Activated T-cell treated with anti-CD3 and anti-CD28 coated beads, Interleukin-2, amount 50 U/mL, for 72 hours (primary cell): ENCODE results near the gene PRAMEF15. TPM values are rescaled to one million over a fixed set of nuclear protein-coding genes. Genes with fewer than 3 reads are reported as not detected.
"Not testable (repeated sequence)": the region's sequence is repeated elsewhere in the genome, so short reads cannot be mapped to it uniquely, and the experiment has no call there.

Experiments
- ATAC-seq, 2 donors: fragments of 150-1000 bp; cut with Tn5 transposase; replicated peaks in 1 of 2; 2 replicates each; pipeline ENCODE4 v1.10.0; 2021; ENCODE audit warnings: moderate library complexity in 2 of 2, mild to moderate bottlenecking in 1 of 2
- DNase-seq, 2 donors: peaks; one replicate each; pipeline ENCODE4 v3.0.0; 2021 to 2022; ENCODE audit warnings: mixed read lengths in 1 of 2
- H3K27ac Mint-ChIP-seq: one replicate; pipeline ENCODE4 v1.8.0; 2022; ENCODE audit warnings: mild to moderate bottlenecking, moderate library complexity, mixed read lengths
- H3K27me3 Mint-ChIP-seq: one replicate; pipeline ENCODE4 v1.8.0; 2022; ENCODE audit warnings: low read depth, mixed read lengths
- H3K36me3 Mint-ChIP-seq, 2 donors: one replicate each; pipeline ENCODE4 v1.8.0; 2022; ENCODE audit warnings: mixed read lengths in 2 of 2, mild to moderate bottlenecking in 1 of 2; ENCODE audit not compliant: insufficient read depth in 2 of 2
- H3K4me1 Mint-ChIP-seq: one replicate; pipeline ENCODE4 v1.8.0; 2022; ENCODE audit warnings: low read depth, mixed read lengths
- H3K4me3 Mint-ChIP-seq, 2 donors: one replicate each; pipeline ENCODE4 v1.8.0; 2022; ENCODE audit warnings: mild to moderate bottlenecking in 2 of 2, mixed read lengths in 2 of 2, moderate library complexity in 2 of 2
- H3K9me3 Mint-ChIP-seq, 2 donors: one replicate each; pipeline ENCODE4 v1.8.0; 2022; ENCODE audit warnings: mixed read lengths in 2 of 2
- total RNA-seq, 2 donors: library from RNA; stranded (reverse); gene quantifications; one replicate each; pipeline ENCODE4 v1.2.3, GENCODE V29; 2022

Gene PRAMEF15
- total RNA-seq, 2 donors from 2014 or later, result not detected

GRCh38 chr1:13362364-13362763 is 47.0 kb downstream of the PRAMEF15 start:
- H3K27me3 Mint-ChIP-seq, H3K9me3 Mint-ChIP-seq, H3K27ac Mint-ChIP-seq, H3K4me3 Mint-ChIP-seq, ATAC-seq, H3K4me1 Mint-ChIP-seq, H3K36me3 Mint-ChIP-seq, DNase-seq: not testable (repeated sequence)

GRCh38 chr1:13364928-13365327 is 49.5 kb downstream of the PRAMEF15 start:
- H3K27ac Mint-ChIP-seq, H3K9me3 Mint-ChIP-seq, H3K4me3 Mint-ChIP-seq, DNase-seq, H3K36me3 Mint-ChIP-seq, H3K4me1 Mint-ChIP-seq, H3K27me3 Mint-ChIP-seq, ATAC-seq: not testable (repeated sequence)

- ATAC-seq, H3K27me3 Mint-ChIP-seq: not testable (repeated sequence)
Measured at GRCh38 chr1:13366536-13366935, 51.2 kb downstream of the PRAMEF15 start.

GRCh38 chr1:13368544-13368943 is 53.2 kb downstream of the PRAMEF15 start:
- H3K36me3 Mint-ChIP-seq, H3K4me1 Mint-ChIP-seq, H3K27me3 Mint-ChIP-seq, ATAC-seq, H3K27ac Mint-ChIP-seq, H3K9me3 Mint-ChIP-seq, H3K4me3 Mint-ChIP-seq: not testable (repeated sequence)
- DNase-seq, result peak; percentile 22 to 35

More at GRCh38 chr1:13366536-13366935, 51.2 kb downstream of the PRAMEF15 start:
- not testable (repeated sequence) for H3K4me3 Mint-ChIP-seq, DNase-seq, H3K4me1 Mint-ChIP-seq, H3K36me3 Mint-ChIP-seq, H3K27ac Mint-ChIP-seq, H3K9me3 Mint-ChIP-seq

Other genes starting within 250 kb of the PRAMEF15 start
- gene PRAMEF25, start 244.8 kb upstream of the PRAMEF15 start, total RNA-seq, result not detected
- not detected for gene HNRNPCL2, start 198.7 kb upstream of the PRAMEF15 start, total RNA-seq
- not detected for gene PRAMEF26, start 159.6 kb upstream of the PRAMEF15 start, total RNA-seq
- gene HNRNPCL4, start 149.9 kb upstream of the PRAMEF15 start, total RNA-seq, result not detected
- not detected for gene PRAMEF9, start 143.7 kb upstream of the PRAMEF15 start, total RNA-seq
- gene PRAMEF13, start 114.2 kb upstream of the PRAMEF15 start, total RNA-seq, result not detected
- not detected for gene PRAMEF18, start 89.4 kb upstream of the PRAMEF15 start, total RNA-seq
- not detected for gene PRAMEF5, start 61.4 kb upstream of the PRAMEF15 start, total RNA-seq
- not detected for gene PRAMEF8, start 30.4 kb upstream of the PRAMEF15 start, total RNA-seq
- gene PRAMEF33, start 12.0 kb upstream of the PRAMEF15 start, total RNA-seq, result not detected
- not detected for gene PRAMEF14, start 31.6 kb downstream of the PRAMEF15 start, total RNA-seq
- not detected for gene PRAMEF19, start 56.4 kb downstream of the PRAMEF15 start, total RNA-seq
- not detected for gene PRAMEF17, start 74.1 kb downstream of the PRAMEF15 start, total RNA-seq
- gene PRAMEF20, start 94.9 kb downstream of the PRAMEF15 start, total RNA-seq, result not detected
- not detected for gene LRRC38, start 198.4 kb downstream of the PRAMEF15 start, total RNA-seq